SH-SY5Y (cell line): Measurements from ENCODE around the gene KRT76.

Experiments
- GATA2 ChIP-seq: IDR thresholded peaks from 2 replicates; pipeline ENCODE4 v1.6.1; 2011; ENCODE audit warnings: mild to moderate bottlenecking, low read depth, low read length
- GATA3 ChIP-seq: IDR thresholded peaks from 2 replicates; pipeline ENCODE4 v1.6.1; 2011; ENCODE audit warnings: low read depth, mild to moderate bottlenecking, low read length, moderate library complexity

DNA sequence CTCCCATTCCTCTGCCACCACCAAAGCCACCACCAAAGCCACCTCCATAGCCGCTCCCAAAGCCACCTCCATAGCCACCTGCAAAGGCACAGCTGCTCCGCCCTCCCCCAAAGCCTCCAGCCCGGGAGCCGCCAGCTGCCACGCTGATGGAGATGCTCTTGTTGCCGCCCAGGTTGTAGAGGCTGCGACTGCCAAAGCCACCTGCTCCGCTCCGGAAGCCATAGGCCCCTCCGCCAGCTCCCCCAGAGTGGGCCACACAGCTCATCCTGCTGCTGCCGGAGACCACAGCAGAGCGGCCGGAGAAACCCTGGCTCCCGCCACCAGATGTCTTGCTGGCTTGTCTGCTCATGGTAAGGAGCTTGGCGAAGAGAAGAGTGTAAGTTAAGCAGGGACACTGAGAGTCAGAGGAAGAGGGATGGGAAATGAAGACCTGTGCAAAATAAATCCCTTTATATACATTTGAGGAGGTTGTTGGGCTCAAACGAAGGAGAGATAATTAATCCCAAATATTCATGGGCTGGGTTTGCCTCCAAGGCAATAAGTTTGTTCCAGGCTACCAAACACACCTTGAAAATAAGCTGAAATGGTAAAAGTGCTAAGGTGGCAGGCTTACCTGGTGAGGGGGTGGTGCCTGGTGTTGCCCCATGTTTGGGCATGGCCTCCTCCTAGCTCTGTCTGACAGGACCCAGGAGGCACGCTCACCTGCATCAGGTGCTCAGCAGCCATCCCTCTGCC is 18.7 kb upstream of the KRT76 start, which contains the start of gene KRT3:
- no peak for TF ChIP-seq GATA3
- no peak for TF ChIP-seq GATA2
